Keratinocyte (primary cell): ENCODE data around the gene EIF4E1B. TPM values are rescaled to one million over a fixed set of nuclear protein-coding genes. Genes with fewer than 3 reads are reported as not detected.

Experiments used
- DNase-seq: peaks from one replicate; pipeline ENCODE4 v3.0.0-alpha.2; 2011; ENCODE audit warnings: low read depth, missing footprints, low spot score
- FAIRE-seq: peaks from 2 replicates; lab custom pipeline; 2011; peaks lifted over from hg19 to GRCh38; lab: Jason Lieb, UNC
- H2AFZ ChIP-seq: 2 replicates; pipeline ENCODE4 v1.6.0; 2012; ENCODE audit warnings: low read length, control low read depth, inconsistent platforms; ENCODE audit not compliant: control insufficient read depth
- H3K27ac ChIP-seq: 2 replicates; pipeline ENCODE4 v1.5.1; 2011; ENCODE audit warnings: low read length; ENCODE audit not compliant: control insufficient read depth, insufficient read depth
- H3K27me3 ChIP-seq: 3 replicates; pipeline ENCODE4 v1.6.0; 2011; ENCODE audit warnings: low read length; ENCODE audit not compliant: control insufficient read depth, insufficient read depth; ENCODE audit errors: extremely low read depth
- H3K36me3 ChIP-seq, 2 experiments: 2 replicates in 1 of 2; 3 replicates in 1 of 2; pipeline ENCODE4 v1.5.1; 2011; ENCODE audit warnings: low read length in 2 of 2, mild to moderate bottlenecking in 1 of 2; ENCODE audit not compliant: control insufficient read depth in 2 of 2, insufficient read depth in 2 of 2; ENCODE audit errors: extremely low read depth in 1 of 2
- H3K4me1 ChIP-seq: 3 replicates; pipeline ENCODE4 v1.5.1; 2011; ENCODE audit warnings: low read length; ENCODE audit not compliant: control insufficient read depth, insufficient read depth; ENCODE audit errors: extremely low read depth
- H3K4me2 ChIP-seq: 3 replicates; pipeline ENCODE4 v1.6.0; 2011; ENCODE audit warnings: low read depth, low read length; ENCODE audit not compliant: control insufficient read depth, insufficient read depth; ENCODE audit errors: extremely low read depth
- H3K4me3 ChIP-seq, 3 experiments: fragments of 200-600 bp in 1 of 3; sonication (generic) in 1 of 3; 2 replicates in 2 of 3; 3 replicates in 1 of 3; pipeline ENCODE4 v1.5.1; 2011 to 2016; ENCODE audit warnings: low read length in 3 of 3, mild to moderate bottlenecking in 3 of 3, control low read depth in 2 of 3, inconsistent platforms in 1 of 3, low read depth in 1 of 3, mixed read lengths in 1 of 3, mixed run types in 1 of 3, moderate library complexity in 1 of 3; ENCODE audit not compliant: control insufficient read depth in 2 of 3, insufficient read depth in 2 of 3; ENCODE audit errors: extremely low read depth in 1 of 3
- H3K79me2 ChIP-seq: 2 replicates; pipeline ENCODE4 v1.6.0; 2012; ENCODE audit warnings: low read length; ENCODE audit not compliant: control insufficient read depth, insufficient read depth
- H3K9ac ChIP-seq: 3 replicates; pipeline ENCODE4 v1.6.0; 2011; ENCODE audit warnings: low read length; ENCODE audit not compliant: control insufficient read depth, insufficient read depth; ENCODE audit errors: extremely low read depth
- H3K9me1 ChIP-seq: 3 replicates; pipeline ENCODE4 v1.6.0; 2011; ENCODE audit warnings: low read length; ENCODE audit not compliant: control insufficient read depth, insufficient read depth; ENCODE audit errors: extremely low read depth
- H3K9me3 ChIP-seq: 2 replicates; pipeline ENCODE4 v1.5.1; 2012; ENCODE audit warnings: low read depth, low read length; ENCODE audit not compliant: control insufficient read depth
- H4K20me1 ChIP-seq: 3 replicates; pipeline ENCODE4 v1.6.0; 2011; ENCODE audit warnings: low read length; ENCODE audit not compliant: control insufficient read depth, insufficient read depth; ENCODE audit errors: extremely low read depth
- CTCF ChIP-seq, 3 experiments: IDR thresholded peaks in 1 of 3; conservative IDR thresholded peaks in 1 of 3; optimal IDR thresholded peaks in 1 of 3; 2 replicates in 2 of 3; 3 replicates in 1 of 3; pipeline versions ENCODE3 to v1.5.1; 2011; ENCODE audit warnings: low read length in 3 of 3, mild to moderate bottlenecking in 3 of 3, moderate library complexity in 2 of 3, control low read depth in 1 of 3, inconsistent platforms in 1 of 3; ENCODE audit not compliant: insufficient read depth in 2 of 3; ENCODE audit errors: extremely low read depth in 1 of 3
- EZH2 ChIP-seq: IDR thresholded peaks from one replicate; pipeline ENCODE4 v1.6.1; 2012; ENCODE audit warnings: inconsistent platforms, mild to moderate bottlenecking, low read length, moderate library complexity
- dilution Hi-C: fragments of 300-500 bp; cut with MboI; formaldehyde crosslinking; loops from one replicate; pipeline ENCODE4 v1.7.0; 2020; ENCODE audit warnings: low sequenced_read_pairs; ENCODE audit not compliant: extremely low pct_ligation_motif_present
- polyA plus RNA-seq, 5 experiments: library from polyadenylated mRNA; depleted of rRNA in 3 of 5; stranded (reverse) in 3 of 5; stranded (forward) in 1 of 5; unstranded in 1 of 5; fragments of >200 nt; gene quantifications; 1 replicate in 1 of 5; 2 replicates in 3 of 5; 3 replicates in 1 of 5; pipeline versions ENCODE4 v1.2.1 to v1.2.3, GENCODE V29; 2011 to 2012; ENCODE audit warnings: missing spikeins in 2 of 5, low read depth in 1 of 5, low replicate concordance in 1 of 5

Gene EIF4E1B
- polyA plus RNA-seq, 1 donor (not counting 4 experiments of a cell fraction or from before 2014, with no cell fraction given) = not detected

- Histone ChIP-seq H3K9ac (no peak overlapping the region), H2AFZ (no peak overlapping the region), H3K4me1 (no peaks in the 10 kb centered on the region), H3K9me1 (no peaks in the 10 kb centered on the region), H3K79me2 (no peaks in the 10 kb centered on the region), H3K4me2 (no peak overlapping the region), H4K20me1 (no peaks in the 10 kb centered on the region), H3K9me3 (no peaks in the 10 kb centered on the region), H3K36me3 (no peaks in the 10 kb centered on the region), H3K27me3 (no peaks in the 10 kb centered on the region), H3K4me3 (no peak overlapping the region), H3K27ac (no peak overlapping the region)
- TF ChIP-seq CTCF (optimal IDR thresholded peaks at IDR 0.05 in 1 of 3, IDR thresholded peaks at IDR 0.05 in 1 of 3, conservative IDR thresholded peaks at IDR 0.05 in 1 of 3; ENCODE audit: extremely low read depth in 1 of 3, insufficient read depth in 2 of 3, low read length in 3 of 3) = no peak
- TF ChIP-seq EZH2 = no peak
- dilution Hi-C loops = no loop called here
- DNase-seq (no peak), FAIRE-seq (no peak)
These were observed 10.1 kb downstream of the EIF4E1B start for GRCh38 chr5:176640616-176641015.

- Histone ChIP-seq H3K4me1 (peaks cover 5% of the 10 kb centered on the region), H2AFZ (no peak overlapping the region), H3K36me3 (no peaks in the 10 kb centered on the region), H4K20me1 (no peaks in the 10 kb centered on the region), H3K27ac (no peak overlapping the region), H3K9me3 (no peaks in the 10 kb centered on the region), H3K4me3 (no peak overlapping the region), H3K4me2 (no peak overlapping the region), H3K79me2 (peaks cover 1% of the 10 kb centered on the region), H3K9ac (no peak overlapping the region), H3K9me1 (no peaks in the 10 kb centered on the region), H3K27me3 (no peaks in the 10 kb centered on the region)
- dilution Hi-C loops = no loop called here
- FAIRE-seq (no peak), DNase-seq (no peak)
- TF ChIP-seq CTCF (optimal IDR thresholded peaks at IDR 0.05 in 1 of 3, IDR thresholded peaks at IDR 0.05 in 1 of 3, conservative IDR thresholded peaks at IDR 0.05 in 1 of 3; ENCODE audit: extremely low read depth in 1 of 3, insufficient read depth in 2 of 3, low read length in 3 of 3) = no peak
- TF ChIP-seq EZH2 = no peak
These were observed 12.4 kb downstream of the EIF4E1B start for GRCh38 chr5:176642675-176643490.
